Hematopoietic multipotent progenitor cell treated with erythropoietin and hydrocortisone succinate and interleukin-3 and kit ligand, for 6 days (in vitro differentiated cells): ENCODE data around the gene APOBEC4.
"Not testable (repeated sequence)": the region's sequence is repeated elsewhere in the genome, so short reads cannot be mapped to it uniquely, and the experiment has no call there.

ENCODE experiments used
- DNase-seq: peaks from one replicate; pipeline ENCODE4 v3.0.0-alpha.2; 2015

APOBEC4 gene

DNA sequence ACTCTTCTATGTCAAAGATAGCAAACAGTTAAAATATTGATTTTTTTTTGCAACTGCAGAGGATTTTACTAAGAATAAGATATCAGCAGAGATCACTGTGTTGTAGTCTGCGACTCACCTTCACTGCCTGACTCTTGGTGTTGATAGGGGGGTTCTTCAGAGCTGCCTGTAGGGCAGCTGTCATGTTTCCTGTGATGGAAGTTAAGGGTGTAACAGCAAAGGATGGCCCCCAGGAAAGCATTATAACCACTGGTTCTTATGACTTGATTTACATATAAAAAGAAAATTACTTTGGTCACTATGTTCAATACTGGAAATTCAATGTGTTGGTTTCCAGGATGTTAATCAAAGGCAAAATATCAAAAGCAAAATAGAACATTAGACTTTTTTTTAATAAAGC, 20.2 kb downstream of the APOBEC4 start:
- DNase-seq, result peak; percentile 21

DNA sequence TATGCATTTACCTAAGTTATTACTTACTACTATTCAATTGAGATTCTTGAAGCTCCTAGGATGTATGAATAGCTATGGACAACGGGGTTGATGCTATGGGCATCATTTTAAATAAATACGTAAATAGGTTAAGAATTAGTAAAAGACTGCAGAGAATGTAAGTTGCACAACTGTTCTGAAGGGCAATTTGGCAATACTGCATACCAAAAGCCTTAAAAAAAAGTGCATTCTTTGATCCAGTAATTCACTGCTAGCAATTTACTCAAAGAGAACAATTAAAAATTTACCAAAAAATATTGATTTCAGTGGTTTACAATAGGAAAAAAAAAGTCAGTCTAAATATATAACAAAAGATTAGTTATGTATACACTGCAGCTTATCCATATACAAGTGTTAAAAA, 21.0 kb downstream of the APOBEC4 start:
- DNase-seq, result no peak

DNA sequence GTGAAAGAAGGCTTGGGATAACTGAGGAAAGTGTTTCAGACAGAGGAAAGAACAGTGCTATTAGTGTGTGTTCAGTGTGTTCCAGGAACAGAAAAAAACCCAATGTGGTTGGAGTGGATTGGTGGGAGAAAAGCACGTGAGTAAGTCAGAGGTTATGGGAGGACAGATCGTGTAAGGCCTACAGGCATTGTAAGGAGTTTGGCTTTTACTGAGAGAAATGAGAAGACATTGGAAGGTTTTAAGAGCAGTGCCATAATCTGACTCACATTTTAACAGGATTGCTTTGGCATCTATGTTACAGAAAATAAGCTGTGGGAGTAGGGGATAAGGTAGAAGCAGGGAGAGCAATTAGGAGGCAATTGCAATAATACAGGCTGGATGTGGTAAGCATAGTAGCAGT, 22.4 kb downstream of the APOBEC4 start:
- no peak for DNase-seq

DNA sequence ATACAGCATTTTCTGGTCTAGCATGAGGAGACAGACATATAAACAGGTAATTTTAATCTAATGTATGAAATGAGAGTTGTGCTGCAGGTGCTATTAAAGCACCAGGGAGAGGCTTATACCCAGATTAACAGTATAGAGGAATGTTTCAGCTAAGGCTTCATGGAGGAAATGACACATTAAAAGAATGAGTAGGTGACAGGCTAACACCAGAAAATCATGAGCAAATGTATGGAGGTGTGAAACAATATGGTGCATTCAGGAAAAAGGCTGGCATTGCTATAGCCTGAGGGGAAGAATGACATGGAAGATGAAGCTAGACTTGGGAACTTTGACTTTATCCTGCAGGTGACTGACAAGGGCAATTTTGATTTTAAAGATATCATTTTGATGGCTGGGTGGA, 24.6 kb downstream of the APOBEC4 start:
- no peak for DNase-seq

DNA sequence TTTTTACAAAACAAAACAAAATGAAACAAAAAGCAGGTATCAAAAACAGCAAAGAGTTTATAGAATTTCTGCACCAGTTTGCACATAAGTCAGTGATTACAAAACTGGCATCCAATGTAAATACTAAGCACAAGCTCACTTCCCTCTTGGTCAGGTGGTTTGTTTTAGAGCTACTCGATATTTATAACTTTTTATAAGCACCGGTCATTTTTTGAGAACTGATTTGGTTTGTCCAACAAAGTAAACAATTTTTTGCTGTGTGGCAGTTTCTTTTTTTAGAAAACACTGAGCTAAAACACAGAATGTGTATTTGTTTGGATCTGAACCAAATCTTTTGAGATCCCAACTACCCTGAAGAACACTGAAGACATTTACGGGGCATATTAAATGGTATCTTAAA, 26.9 kb downstream of the APOBEC4 start:
- DNase-seq, result not testable (repeated sequence)

DNA sequence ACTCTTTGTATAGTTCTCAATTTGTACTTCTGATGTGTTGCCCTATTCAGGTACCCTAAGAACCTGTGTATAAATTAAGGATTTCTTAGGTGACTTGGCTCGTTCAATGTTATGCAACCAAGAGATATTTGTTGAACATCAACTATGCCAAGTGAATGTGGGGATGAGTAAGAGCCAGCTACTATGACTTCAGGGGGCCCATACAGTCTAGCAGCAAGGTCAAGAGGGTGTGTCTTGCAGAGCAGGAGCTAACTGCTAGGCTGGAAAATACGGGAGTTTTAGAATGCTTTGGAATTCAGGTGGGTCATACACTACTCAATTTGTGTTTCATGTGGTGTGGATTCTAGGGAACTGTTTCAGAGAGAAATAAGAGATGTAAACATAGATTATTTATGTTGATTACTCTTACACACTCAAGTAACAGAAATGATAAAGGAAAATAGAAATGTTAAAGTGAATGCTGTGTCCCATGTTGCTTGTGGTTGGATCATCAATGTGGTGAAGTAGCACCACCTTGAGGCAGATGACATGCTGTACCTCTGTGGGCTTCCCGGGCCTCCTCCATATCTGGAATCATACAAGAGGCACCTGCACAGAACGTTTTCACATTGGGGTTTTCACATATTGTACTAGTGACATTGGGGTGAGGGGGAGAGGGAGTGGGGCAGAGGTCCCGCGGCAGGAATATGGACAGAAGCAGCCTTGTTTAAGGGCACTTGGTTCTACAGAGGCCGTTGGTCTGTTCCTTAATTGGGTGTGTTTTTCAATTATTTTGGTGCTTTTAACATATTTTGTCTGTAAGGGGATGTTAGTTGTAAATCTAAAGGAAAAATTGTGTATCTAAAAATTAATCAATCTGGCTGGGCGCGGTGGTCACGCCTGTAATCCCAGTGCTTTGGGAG, 30.0 kb downstream of the APOBEC4 start:
- DNase-seq, result peak; percentile 80

DNA sequence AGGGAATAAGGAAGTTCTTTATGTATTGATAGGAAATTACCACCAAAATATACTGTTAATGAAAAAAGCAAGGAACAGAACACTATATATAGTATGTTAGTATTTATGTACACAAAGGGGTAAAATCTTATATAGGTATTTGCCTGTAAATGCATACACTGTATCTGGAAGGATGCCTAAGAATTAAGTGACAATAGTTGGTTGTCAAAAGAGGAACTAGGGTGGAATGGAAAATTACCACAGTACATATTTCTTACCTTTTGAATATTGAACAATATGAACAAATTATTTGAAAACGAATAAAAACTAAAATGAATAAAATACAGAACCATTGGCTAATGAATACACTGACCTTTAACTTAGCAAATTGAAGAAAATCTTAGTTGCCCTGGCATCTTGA, 31.1 kb downstream of the APOBEC4 start:
- DNase-seq, result no peak

DNA sequence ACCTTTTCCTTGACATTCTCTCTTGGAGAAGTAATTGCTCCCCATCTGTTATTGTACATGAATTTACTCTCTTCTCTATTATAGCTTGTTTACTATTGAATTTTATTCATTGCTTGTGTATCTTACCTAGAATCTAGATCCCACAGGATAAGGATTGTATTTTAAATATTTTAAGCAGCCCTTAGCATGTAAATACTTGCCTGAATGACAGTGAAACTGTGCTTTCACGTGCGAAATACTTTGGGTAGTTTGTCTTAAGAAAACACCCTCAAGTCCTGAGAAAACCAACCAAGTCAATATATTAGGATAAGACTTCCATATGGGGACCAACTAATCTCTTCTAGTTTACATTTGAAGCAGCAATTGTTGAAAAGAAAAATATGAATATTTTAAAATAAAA, 32.8 kb downstream of the APOBEC4 start:
- DNase-seq, result no peak

DNA sequence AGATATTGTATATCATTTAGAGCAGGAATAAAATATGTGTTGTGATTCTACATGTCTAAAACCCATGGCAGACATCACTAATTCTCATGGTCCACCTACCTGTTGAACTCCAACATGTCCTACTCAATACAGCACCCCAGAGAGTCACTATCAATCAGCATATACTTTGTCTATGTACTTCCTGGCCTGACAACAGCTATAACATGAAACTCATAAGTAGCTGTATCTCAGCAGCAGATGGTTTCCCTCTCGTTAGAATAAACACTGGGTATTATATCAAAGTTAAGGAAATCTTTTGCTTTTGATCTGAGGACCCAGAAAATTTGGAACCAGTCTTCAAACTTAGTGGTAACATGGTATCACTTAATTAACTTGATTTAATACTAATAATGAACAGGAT, 33.3 kb downstream of the APOBEC4 start:
- no peak for DNase-seq

DNA sequence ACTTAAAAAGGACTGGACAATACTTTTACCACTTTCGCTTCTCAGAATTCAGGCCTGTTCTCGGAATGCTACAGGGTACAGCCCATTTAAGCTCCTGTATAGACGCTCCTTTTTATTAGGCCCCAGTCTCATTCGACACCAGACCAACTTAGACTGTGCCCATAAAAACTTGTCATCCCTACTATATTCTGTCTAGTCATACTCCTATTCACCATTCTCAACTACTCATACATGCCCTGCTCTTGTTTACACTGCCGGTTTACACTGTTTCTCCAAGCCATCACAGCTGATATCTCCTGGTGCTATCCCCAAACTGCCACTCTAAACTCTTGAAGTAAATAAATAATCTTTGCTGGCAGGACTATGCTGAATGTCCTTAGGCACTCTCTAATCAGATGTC, 34.9 kb downstream of the APOBEC4 start:
- DNase-seq, result not testable (repeated sequence)

DNA sequence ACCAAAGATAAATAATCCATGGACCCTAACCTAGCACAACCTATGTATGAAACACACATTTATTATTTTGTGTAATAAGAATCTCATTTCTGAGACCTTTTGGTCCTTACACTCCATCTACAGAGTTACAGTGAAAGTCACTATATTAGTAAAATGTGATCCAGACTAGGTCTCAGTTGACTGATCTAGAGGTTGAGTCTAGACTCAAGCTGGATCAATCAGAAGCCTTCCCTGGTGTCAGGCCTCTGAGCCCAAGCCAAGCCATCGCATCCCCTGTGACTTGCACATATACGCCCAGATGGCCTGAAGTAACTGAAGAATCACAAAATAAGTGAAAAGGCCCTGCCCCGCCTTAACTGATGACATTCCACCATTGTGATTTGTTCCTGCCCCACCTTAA, 40.1 kb downstream of the APOBEC4 start:
- not testable (repeated sequence) for DNase-seq

DNA sequence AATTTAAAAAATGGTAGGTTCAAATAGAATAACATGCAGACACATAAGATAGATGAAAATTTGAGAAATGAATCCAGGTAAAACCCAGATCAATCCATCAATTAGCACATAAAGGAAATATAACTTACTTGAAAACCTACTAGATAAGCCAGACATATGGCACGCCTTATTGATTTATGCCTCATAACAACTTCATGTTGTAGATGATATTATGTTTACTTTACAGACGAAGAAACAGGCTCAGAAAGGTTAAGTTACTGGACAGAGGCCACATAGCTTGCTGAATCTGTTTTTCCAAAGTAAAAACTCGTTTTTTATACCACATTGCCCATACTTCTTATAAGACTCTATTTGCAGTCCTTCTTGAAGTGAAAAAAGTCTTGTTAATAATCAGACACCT, 40.7 kb downstream of the APOBEC4 start:
- DNase-seq, result no peak

DNA sequence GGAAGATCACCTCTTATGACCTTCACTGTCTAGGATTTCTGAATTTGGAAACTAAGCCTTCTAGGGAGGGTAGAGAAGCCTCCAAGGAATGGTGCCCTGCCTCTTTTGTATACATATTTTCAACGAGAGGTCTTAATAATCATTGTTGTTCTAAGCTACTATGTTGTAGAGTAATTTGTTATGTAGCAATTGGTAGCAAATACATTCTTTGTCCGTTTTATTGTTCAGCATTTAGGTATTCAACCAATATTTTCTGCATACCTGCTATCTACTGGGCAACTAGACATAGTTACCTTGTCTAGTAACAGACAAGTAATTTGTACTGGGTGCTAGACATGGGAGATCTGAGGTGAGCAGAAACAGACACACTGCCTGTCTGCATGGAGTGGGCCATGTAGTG, 42.1 kb downstream of the APOBEC4 start:
- no peak for DNase-seq

DNA sequence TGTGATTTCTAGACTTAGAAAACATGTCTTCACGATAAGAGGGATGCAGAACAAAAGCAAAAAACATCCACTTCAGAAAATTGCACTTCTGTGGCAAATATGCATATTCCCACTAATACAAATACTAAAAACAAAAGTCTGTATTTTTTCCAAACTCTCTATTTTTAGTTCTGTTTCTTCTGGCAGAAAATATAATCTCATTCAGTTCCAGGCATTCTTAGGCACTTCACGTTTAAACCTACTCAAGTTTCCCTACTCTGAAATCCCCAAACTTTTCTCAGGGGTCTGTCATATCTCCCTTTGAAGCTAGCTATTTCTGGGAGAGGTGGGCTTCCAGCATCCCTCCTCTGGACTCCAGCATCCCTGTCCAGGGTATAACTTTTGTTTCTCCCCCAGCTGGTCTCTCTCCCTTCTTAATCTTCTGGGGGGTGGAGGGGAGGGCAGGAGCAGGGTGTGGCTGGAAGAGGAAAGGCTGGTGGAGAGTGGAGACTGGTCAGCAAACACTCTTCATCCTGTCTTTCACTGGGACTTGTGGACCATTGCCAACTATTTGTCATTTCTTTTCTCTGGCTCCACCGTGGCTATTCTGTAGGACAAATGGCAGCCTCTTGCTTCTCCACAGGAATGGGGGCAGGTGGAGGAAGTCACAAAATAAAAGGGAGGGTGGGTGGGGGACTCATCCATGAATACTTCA, 43.2 kb downstream of the APOBEC4 start:
- no peak for DNase-seq

DNA sequence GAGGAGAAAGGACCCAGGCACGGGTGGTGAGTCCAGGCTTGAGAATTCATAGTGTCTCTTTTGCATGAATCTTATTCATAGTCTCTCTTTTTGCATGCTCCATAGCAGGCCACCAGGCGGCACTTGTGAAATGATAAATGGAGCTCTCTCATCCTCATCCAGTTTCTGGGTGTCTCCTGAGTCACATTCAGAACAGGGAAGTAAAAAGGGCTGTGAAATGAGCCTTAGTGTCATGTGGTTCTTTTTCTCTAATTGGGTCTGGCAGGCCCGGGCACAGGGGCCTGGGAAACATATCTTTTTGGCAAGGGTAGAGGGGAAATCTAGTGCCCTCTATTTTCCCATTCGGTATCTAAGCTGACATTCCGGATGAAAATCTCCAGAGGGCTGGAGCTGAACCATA, 43.8 kb downstream of the APOBEC4 start:
- DNase-seq, result peak; percentile 74

DNA sequence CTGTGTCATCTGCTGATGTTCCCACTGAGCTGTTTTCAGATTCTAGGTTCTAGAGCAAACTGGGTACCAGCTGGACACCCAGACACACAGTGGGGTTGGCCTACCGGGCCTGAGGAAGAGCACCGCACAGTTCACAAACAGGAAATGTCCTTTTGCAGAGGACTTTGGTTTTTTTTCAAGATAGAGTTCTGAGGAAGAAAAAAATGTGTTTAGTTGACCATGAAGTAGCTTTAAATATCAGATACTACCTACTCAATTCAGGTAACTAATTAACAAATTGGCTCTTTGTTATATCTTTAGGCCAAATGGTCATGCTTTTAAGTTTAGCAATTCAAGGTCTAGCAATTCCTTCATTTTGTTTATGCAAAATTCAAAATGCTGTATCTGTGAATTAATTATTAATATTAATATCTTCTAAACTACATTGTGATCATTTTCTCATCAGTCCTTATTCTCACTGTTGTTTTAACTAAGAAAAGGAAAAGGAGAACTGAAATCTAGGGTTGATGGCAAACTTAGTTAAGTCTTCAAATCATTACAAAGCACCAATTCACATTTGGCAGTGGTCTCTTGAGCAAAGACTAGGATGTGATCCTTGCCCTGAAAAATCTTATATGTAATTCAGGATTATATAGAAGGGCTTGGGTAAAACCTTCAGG, 45.7 kb downstream of the APOBEC4 start:
- DNase-seq, result no peak

DNA sequence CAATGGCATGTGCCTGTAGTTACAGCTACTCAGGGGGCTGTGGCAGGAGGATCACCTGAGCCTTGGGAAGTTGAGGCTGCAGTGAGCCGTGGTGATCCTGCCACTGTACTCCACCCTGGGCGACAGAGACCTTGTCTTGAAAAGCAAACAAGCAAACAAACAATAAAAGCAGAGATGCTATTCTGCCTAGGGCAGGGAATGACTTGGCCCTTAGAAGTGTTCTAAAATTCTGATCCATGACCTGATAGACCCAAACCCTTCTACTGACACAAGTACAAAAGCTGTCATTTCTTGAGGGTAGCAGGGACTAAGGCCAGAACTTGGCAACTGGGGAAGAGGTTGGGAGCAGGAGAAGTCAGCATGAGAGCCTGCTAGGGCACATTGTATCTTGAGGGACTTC, 47.2 kb downstream of the APOBEC4 start:
- no peak for DNase-seq

DNA sequence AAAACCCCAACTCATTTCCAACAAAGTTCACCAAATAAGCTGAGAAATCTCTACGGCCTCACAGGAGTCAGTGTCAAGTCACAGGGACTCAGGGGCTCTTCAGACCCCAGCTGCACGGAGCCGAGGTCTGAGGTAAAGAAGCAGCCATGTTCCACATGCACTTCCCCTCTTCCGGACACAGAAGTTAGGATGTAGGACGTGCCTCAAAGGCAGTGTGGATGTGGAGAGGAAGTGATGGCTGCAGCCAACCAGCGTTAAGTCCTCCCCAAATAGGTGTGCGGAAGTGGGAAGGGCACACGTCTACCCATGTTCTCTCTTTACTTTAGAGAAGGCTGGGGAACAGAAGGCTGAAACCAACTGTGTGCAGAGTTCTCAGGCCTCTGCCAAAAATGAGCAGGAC, 48.3 kb downstream of the APOBEC4 start:
- DNase-seq, result no peak

DNA sequence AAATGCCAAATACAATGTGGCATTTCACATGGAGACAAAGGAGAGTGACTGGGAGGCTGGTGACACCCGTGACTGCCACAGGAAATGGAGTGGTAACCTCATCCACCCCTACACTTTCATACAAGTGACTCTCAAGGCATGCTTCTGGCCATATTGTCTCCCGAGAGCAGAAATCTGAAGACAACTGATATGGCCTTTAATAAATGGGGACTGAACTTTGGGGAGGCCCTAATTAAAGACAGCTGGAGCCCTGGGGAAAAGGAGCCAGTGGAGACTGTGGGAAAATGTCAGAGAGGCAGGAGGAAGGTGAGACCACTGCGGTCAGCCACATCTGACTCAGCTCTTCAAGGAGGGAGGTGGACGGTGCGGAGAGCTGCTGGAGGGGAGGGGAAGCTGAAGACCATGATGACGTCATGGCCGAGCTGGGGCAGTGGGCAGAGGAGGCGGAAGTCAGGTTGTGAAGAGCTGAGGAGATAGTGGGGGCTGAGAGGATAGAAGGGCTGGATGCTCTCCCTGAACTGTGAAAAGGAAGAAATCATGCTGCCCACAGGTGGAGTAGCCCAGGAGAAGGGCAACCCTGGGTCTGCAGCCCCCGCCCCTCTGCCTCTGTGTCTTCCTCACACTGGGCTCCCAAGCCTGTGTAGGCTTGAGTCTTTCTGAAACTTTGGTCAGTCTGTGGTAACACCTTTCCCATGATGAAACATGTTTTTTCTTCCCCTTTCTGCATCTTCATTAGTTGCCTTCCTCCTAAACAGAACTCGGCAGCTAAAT, 48.9 kb downstream of the APOBEC4 start:
- DNase-seq, result peak; percentile 69

DNA sequence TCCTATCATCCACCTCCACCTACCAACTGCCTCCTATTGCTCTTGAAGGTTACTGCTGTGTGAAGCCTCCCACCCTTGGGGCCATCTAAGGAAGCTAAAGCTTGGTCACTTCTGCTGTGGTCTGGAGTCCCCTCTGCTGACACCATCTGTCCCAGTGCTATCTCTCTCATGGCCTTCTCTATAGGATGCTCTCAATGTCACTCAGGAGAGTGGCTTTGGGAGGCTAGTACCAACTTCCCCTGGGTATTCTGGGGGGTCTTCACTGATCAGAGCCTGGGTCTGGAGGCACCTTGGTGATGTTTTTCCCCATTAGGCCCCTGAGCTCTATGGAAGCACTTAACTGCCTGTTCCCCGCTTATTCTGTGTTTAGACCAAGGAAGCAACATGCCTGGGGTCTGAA, 50.6 kb downstream of the APOBEC4 start:
- no peak for DNase-seq

DNA sequence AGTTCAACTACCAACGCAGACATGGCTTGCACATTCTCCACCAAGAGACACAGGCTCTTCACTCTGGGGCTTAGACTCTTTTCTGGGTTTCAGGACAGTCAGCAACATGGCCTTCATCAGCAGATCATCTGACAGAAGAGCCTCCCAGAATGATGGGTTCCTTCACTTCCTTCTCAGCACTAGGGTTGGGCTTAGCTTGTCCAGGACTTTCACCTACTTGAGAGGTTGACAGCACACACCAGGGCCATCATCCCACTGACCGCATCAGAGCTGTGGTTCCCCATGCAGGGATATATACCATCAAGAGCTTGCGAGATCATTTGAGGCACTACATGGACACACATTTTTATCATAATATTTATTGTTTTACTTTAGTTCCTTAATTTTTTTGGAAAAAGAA, 52.5 kb downstream of the APOBEC4 start:
- no peak for DNase-seq

DNA sequence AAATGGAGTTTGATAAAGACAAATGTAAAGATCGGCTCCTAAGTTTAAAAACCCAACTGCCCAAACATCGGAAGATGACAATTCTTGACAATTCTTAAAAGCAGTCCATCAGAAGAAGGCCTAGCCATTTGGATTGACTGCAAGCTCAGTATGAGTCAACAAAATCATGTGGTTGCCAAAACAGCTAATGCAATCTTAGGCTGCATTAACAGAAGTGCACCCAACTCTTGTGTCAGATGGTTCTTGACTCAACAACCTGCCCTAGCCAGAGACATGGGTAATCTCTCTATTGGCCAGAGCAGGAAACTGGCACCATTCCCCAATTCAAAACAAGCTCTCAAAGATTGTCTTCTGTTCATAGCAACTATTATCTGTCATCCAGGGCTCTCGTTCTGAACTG, 53.0 kb downstream of the APOBEC4 start:
- DNase-seq, result peak; percentile 48

DNA sequence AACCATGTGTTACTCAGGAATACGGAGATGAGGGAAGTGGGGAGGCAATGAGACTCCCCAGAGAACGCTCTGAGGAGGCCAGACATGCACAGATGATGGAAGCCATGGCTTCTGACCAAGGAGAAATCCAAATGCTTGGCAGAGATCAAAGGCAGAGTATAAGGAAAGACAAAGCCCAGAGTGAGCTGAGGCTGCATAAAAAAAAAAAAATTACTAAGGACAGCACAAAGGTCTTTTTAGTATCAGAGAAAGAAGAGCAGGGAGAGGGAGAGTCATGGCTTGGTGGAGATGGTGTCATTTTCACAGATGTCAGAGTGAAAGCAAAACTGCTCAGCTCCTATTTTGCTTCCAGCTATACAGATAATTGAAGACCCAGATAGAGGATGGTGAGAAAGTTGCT, 54.7 kb downstream of the APOBEC4 start:
- DNase-seq, result no peak
